HAP-1 (cell line): Measurements from ENCODE around the gene ADAM12.

Experiments
- DNase-seq, 2 experiments: peaks; one replicate each; pipeline ENCODE4 v3.0.0-alpha.2; 2016 to 2020; ENCODE audit warnings: low spot score in 2 of 2
- H3K27me3 ChIP-seq: fragments of 250-450 bp; sonication (Bioruptor Pico); 2 replicates; pipeline ENCODE4 v1.5.1; 2020; ENCODE audit warnings: low read depth, mild to moderate bottlenecking, moderate library complexity
- H3K36me3 ChIP-seq: fragments of 250-450 bp; sonication (Bioruptor Pico); replicated peaks from 2 replicates; pipeline ENCODE4 v1.5.1; 2020; ENCODE audit warnings: mild to moderate bottlenecking
- H3K4me1 ChIP-seq: fragments of 250-450 bp; sonication (Bioruptor Pico); 2 replicates; pipeline ENCODE4 v1.5.1; 2020; ENCODE audit warnings: mild to moderate bottlenecking
- H3K4me3 ChIP-seq: fragments of 250-450 bp; sonication (Bioruptor Pico); 2 replicates; pipeline ENCODE4 v1.5.1; 2020; ENCODE audit warnings: mild to moderate bottlenecking, moderate library complexity
- H3K9me3 ChIP-seq: fragments of 250-450 bp; sonication (Bioruptor Pico); 2 replicates; pipeline ENCODE4 v1.5.1; 2020; ENCODE audit warnings: mild to moderate bottlenecking, moderate library complexity
- in situ Hi-C: fragments of 300-500 bp; cut with MboI; formaldehyde crosslinking; loops from 3 replicates; pipeline ENCODE4 v1.14.3; 2020; ENCODE audit warnings: low sequenced_read_pairs, inconsistent platforms, mixed read lengths

ADAM12 gene

GRCh38 chr10:126133906-126134656 lies 254.2 kb downstream of the ADAM12 start:
- Histone ChIP-seq H3K36me3 (no peaks in the 10 kb centered on the region), H3K4me1 (peaks cover 7% of the 10 kb centered on the region), H3K9me3 (no peaks in the 10 kb centered on the region; the same call in 1 of the 2 replicates), H3K27me3 (no peaks in the 10 kb centered on the region), H3K4me3 (no peak overlapping the region)
- no peak for DNase-seq
- in situ Hi-C loops = no loop called here

GRCh38 chr10:126133082-126133620 lies 255.1 kb downstream of the ADAM12 start:
- Histone ChIP-seq H3K4me1 (peaks cover 7% of the 10 kb centered on the region), H3K27me3 (no peaks in the 10 kb centered on the region), H3K4me3 (no peak overlapping the region), H3K36me3 (no peaks in the 10 kb centered on the region), H3K9me3 (no peaks in the 10 kb centered on the region; the same call in 1 of the 2 replicates)
- in situ Hi-C loops = no loop called here
- no peak for DNase-seq

GRCh38 chr10:126131341-126131740 lies 256.9 kb downstream of the ADAM12 start:
- in situ Hi-C loops = no loop called here
- DNase-seq = no peak
- Histone ChIP-seq H3K4me3 (no peak overlapping the region), H3K9me3 (no peaks in the 10 kb centered on the region; the same call in 1 of the 2 replicates), H3K27me3 (no peaks in the 10 kb centered on the region), H3K36me3 (no peaks in the 10 kb centered on the region), H3K4me1 (peaks cover 7% of the 10 kb centered on the region)

- Histone ChIP-seq H3K9me3 (no peaks in the 10 kb centered on the region; the same call in 1 of the 2 replicates), H3K27me3 (no peaks in the 10 kb centered on the region), H3K36me3 (no peaks in the 10 kb centered on the region), H3K4me3 (no peak overlapping the region), H3K4me1 (peaks cover 7% of the 10 kb centered on the region)
- in situ Hi-C loops = no loop called here
- no peak for DNase-seq
These were observed 258.0 kb downstream of the ADAM12 start for GRCh38 chr10:126130271-126130710.

GRCh38 chr10:126129026-126129425 lies 259.3 kb downstream of the ADAM12 start:
- no peaks in the 10 kb centered on the region for H3K27me3 ChIP-seq

GRCh38 chr10:126128581-126128980 lies 259.7 kb downstream of the ADAM12 start:
- H3K4me1 ChIP-seq = peaks cover 11% of the 10 kb centered on the region
- in situ Hi-C loops = no loop called here

More at GRCh38 chr10:126129026-126129425, 259.3 kb downstream of the ADAM12 start:
- in situ Hi-C loops = no loop called here
- H3K9me3 ChIP-seq = no peaks in the 10 kb centered on the region; the same call in 1 of the 2 replicates
- H3K4me1 ChIP-seq = peaks cover 8% of the 10 kb centered on the region
- no peak overlapping the region for H3K4me3 ChIP-seq
- no peaks in the 10 kb centered on the region for H3K36me3 ChIP-seq
- no peak for DNase-seq

GRCh38 chr10:126127481-126128029 lies 260.7 kb downstream of the ADAM12 start:
- peaks cover 20% of the 10 kb centered on the region for H3K4me1 ChIP-seq
- H3K4me3 ChIP-seq = no peak overlapping the region
- no peaks in the 10 kb centered on the region for H3K27me3 ChIP-seq
- in situ Hi-C loops = no loop called here
- DNase-seq = no peak
- no peaks in the 10 kb centered on the region for H3K9me3 ChIP-seq
- no peaks in the 10 kb centered on the region for H3K36me3 ChIP-seq

More at GRCh38 chr10:126128581-126128980, 259.7 kb downstream of the ADAM12 start:
- Histone ChIP-seq H3K27me3 (no peaks in the 10 kb centered on the region), H3K9me3 (no peaks in the 10 kb centered on the region; the same call in 1 of the 2 replicates), H3K36me3 (no peaks in the 10 kb centered on the region), H3K4me3 (no peak overlapping the region)
- no peak for DNase-seq

- H3K36me3 ChIP-seq = no peaks in the 10 kb centered on the region
- H3K9me3 ChIP-seq = no peaks in the 10 kb centered on the region
- peaks cover 20% of the 10 kb centered on the region for H3K4me1 ChIP-seq
- no peaks in the 10 kb centered on the region for H3K27me3 ChIP-seq
- DNase-seq = no peak
- in situ Hi-C loops = no loop called here
- no peak overlapping the region for H3K4me3 ChIP-seq
These were observed 261.4 kb downstream of the ADAM12 start for GRCh38 chr10:126126866-126127265.

GRCh38 chr10:126126023-126126422 lies 262.3 kb downstream of the ADAM12 start:
- no peak overlapping the region for H3K4me3 ChIP-seq
- H3K27me3 ChIP-seq = no peaks in the 10 kb centered on the region
- in situ Hi-C loops = no loop called here
- H3K4me1 ChIP-seq = peaks cover 20% of the 10 kb centered on the region
- no peaks in the 10 kb centered on the region for H3K36me3 ChIP-seq
- no peaks in the 10 kb centered on the region for H3K9me3 ChIP-seq
- no peak for DNase-seq

GRCh38 chr10:126124668-126125349 lies 263.5 kb downstream of the ADAM12 start:
- H3K4me3 ChIP-seq = no peak overlapping the region
- H3K27me3 ChIP-seq = no peaks in the 10 kb centered on the region
- H3K4me1 ChIP-seq = peaks cover 20% of the 10 kb centered on the region
- H3K9me3 ChIP-seq = no peaks in the 10 kb centered on the region
- no peak for DNase-seq
- in situ Hi-C loops = no loop called here
- no peaks in the 10 kb centered on the region for H3K36me3 ChIP-seq

GRCh38 chr10:126124046-126124445 lies 264.2 kb downstream of the ADAM12 start:
- peaks cover 20% of the 10 kb centered on the region for H3K4me1 ChIP-seq
- no peaks in the 10 kb centered on the region for H3K9me3 ChIP-seq
- in situ Hi-C loops = no loop called here
- no peaks in the 10 kb centered on the region for H3K36me3 ChIP-seq
- DNase-seq = peak in 1 of 2 experiments; percentile 39
- H3K27me3 ChIP-seq = no peaks in the 10 kb centered on the region
- H3K4me3 ChIP-seq = no peak overlapping the region

GRCh38 chr10:126123466-126123865 lies 264.8 kb downstream of the ADAM12 start:
- Histone ChIP-seq H3K36me3 (no peaks in the 10 kb centered on the region), H3K4me1 (peaks cover 20% of the 10 kb centered on the region), H3K27me3 (no peaks in the 10 kb centered on the region), H3K4me3 (no peak overlapping the region), H3K9me3 (no peaks in the 10 kb centered on the region)
- peak; percentile 63 to 84 for DNase-seq
- in situ Hi-C loops = no loop called here

GRCh38 chr10:126122881-126123280 lies 265.4 kb downstream of the ADAM12 start:
- in situ Hi-C loops = no loop called here
- DNase-seq = no peak
- Histone ChIP-seq H3K9me3 (no peaks in the 10 kb centered on the region), H3K36me3 (no peaks in the 10 kb centered on the region), H3K4me3 (no peak overlapping the region), H3K4me1 (peaks cover 20% of the 10 kb centered on the region), H3K27me3 (no peaks in the 10 kb centered on the region)

GRCh38 chr10:126119599-126119998 lies 268.7 kb downstream of the ADAM12 start:
- no peaks in the 10 kb centered on the region for H3K36me3 ChIP-seq
- no peak for DNase-seq
- no peak overlapping the region for H3K4me3 ChIP-seq
- in situ Hi-C loops = no loop called here
- H3K9me3 ChIP-seq = no peaks in the 10 kb centered on the region
- peaks cover 36% of the 10 kb centered on the region for H3K4me1 ChIP-seq
- no peaks in the 10 kb centered on the region for H3K27me3 ChIP-seq
